RWPE1 (cell line): ENCODE results near the gene TRPM1.
"Not testable (repeated sequence)": the region's sequence is repeated elsewhere in the genome, so short reads cannot be mapped to it uniquely, and the experiment has no call there.

Source experiments
- CTCF ChIA-PET: fragments of 350-600 bp; sonication (Branson Sonifier 250); formaldehyde crosslinking; extraction: SDS; loops from one replicate; lab custom pipeline; 2021; lab: Yijun Ruan, JAX
- POLR2A ChIA-PET: fragments of 400-600 bp; formaldehyde crosslinking; extraction: SDS; loops from one replicate; lab custom pipeline; 2020; ENCODE audit warnings: antibody characterized with exemption; ENCODE audit not compliant: low non-redundant PET; lab: Yijun Ruan, JAX
- DNase-seq: peaks from one replicate; pipeline ENCODE4 v3.0.0; 2012; ENCODE audit warnings: low spot score
- H3K27ac ChIP-seq: fragments of 450-650 bp; 2 replicates; pipeline ENCODE4 v1.5.1; 2017
- CTCF ChIP-seq: fragments of 450-650 bp; conservative IDR thresholded peaks from 2 replicates; pipeline ENCODE4 v1.5.1; 2017; ENCODE audit warnings: low read depth, mild to moderate bottlenecking

TRPM1 gene

GRCh38 chr15:31098491-31098917 lies 3.0 kb downstream of the TRPM1 start:
- ChIA-PET CTCF (interaction anchor here (0.7 to 1.0 kb wide), 2 partner anchors 28 to 485 kb away, joined by 3 read pairs; no protein-coding TSS in a partner anchor), POLR2A (no interaction called here)
- TF ChIP-seq CTCF, result no peak

GRCh38 chr15:31096563-31096962 lies 5.0 kb downstream of the TRPM1 start:
- POLR2A ChIA-PET, result no interaction called here
- no peak for TF ChIP-seq CTCF
- no peak overlapping the region for H3K27ac ChIP-seq
- no peak for DNase-seq
- CTCF ChIA-PET, result no interaction called here

More at GRCh38 chr15:31098491-31098917, 3.0 kb downstream of the TRPM1 start:
- no peak overlapping the region for H3K27ac ChIP-seq
- no peak for DNase-seq

DNA sequence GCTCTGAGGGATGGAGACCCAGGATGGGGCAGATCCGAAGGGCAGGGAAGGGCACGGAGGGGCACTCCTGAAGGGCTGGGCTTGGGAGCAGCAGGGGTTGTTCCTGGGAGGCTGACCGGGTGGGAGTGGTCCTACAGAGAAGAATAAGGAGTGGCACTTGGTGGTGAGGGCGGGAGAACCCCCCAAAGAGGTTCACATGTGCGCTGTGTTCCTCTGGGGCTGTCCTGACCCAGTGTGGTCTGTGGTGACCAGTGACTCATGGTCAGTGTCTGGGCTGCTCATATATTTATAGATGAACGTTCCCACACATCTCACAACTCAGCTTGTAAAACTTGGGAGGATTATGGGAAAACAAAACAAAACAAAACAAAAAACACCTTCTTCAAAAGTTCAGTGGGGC lies 10.0 kb downstream of the TRPM1 start:
- no peak overlapping the region for H3K27ac ChIP-seq
- POLR2A ChIA-PET, result no interaction called here
- CTCF ChIA-PET, result interaction anchor here (0.6 kb wide), 1 partner anchor 729 kb away, joined by 4 read pairs; no protein-coding TSS in a partner anchor
- TF ChIP-seq CTCF, result no peak
- DNase-seq, result no peak

DNA sequence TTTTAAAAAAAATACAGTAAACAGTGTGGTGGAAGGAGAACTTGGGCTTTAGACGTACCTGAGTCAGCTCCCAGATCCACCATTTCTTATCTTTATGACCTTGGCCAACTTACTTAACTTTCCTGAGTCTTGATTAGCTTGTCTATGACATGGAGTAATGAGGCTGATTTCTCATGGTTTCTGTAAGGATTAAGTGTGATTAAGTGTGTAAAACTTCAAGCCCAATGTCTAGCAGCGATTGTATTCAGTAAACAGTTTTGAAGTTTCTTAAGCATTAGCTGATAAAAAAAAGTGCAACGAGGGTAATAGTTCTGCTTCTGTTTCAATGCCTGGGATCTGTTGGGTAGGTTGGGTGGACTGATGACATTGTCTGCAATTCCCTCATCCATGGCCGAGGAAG lies 10.8 kb downstream of the TRPM1 start:
- no peak overlapping the region for H3K27ac ChIP-seq
- ChIA-PET POLR2A (no interaction called here), CTCF (interaction anchor here (0.6 kb wide), 1 partner anchor 13 kb away, joined by 6 read pairs; no protein-coding TSS in a partner anchor)
- TF ChIP-seq CTCF, result no peak
- no peak for DNase-seq

DNA sequence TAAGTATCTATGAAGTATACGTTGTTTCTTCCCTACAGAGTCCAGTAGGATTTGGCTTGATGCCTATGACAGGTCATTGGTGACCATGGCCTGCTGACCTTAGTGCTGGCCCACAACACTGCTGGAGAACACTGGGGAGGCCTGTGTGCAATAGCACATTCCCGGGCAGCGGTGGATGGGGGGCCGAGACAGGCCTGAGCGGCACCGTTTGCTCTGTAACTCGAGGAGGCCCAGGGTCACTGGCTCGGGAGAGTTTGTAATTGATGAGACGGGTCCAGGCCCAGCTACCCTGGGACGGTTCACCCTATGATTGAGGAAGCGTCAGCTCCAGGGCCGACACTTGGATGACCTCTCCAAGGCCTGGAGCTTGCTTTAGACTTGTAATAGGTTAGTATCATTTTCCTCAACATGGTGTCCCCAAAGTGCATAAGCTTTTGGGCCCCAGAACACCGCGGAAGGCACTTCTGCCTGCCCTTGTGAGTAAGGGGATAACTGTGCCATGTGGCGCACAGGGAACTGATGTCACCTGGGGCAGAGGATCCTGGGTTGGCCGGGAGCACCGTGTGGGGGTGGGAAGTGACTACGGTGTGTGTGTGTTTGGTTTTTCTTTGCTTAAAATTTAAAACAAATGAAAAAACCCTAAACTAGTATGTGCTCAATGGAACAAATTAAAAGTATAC lies 12.0 kb downstream of the TRPM1 start:
- H3K27ac ChIP-seq, result no peak overlapping the region
- POLR2A ChIA-PET, result no interaction called here
- CTCF ChIA-PET, result no interaction called here
- TF ChIP-seq CTCF, result no peak
- DNase-seq, result no peak

DNA sequence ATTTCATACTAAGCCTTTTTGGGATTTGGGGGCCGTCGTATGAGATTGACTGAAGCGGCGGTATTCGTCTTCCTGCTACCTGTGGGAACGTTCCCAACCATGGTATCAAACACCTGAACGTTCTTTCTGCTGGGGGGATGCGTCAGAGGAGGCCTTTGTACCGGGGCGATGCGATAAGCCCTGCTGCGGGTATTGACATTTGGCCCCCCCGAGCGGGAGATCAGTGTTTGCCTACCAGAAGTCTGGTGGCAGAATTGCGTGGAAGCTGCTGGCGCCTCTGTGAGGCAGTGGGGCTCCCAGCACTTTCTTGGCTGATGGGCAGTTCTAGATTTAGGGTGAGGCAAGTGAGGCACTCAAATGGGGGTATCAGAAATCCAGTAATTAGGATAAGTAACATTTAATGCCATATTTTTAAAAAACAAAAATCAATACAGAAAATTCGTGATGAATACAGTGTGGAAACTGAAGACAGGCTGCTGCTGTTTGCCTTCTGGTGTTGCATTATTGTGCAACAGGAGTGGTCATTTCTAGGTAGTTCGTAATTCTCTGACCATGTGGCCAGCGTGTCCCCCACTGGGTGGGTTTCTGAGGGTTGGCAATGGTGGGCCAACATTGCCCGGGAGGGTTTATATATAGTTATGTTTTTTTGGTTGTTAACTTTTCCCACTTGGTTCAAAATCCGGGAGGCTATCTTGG lies 12.7 kb downstream of the TRPM1 start:
- H3K27ac ChIP-seq, result no peak overlapping the region
- no peak for TF ChIP-seq CTCF
- CTCF ChIA-PET, result no interaction called here
- POLR2A ChIA-PET, result no interaction called here
- no peak for DNase-seq

DNA sequence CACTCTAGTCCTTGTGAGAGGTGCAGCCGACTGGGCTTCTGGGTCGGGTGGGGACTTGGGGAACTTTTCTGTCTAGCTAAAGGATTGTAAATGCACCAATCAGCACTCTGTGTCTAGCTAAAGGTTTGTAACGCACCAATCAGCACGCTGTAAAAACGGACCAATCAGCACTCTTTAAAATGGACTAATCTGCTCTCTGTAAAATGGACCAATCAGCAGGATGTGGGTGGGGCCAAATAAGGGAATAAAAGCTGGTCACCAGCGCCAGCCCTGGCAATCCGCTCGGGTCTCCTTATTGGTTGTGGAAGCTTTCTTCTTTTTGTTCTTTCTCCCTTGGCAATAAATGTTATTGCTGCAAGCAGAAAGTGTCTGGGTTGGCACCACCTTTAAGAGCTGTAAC lies 13.5 kb downstream of the TRPM1 start:
- POLR2A ChIA-PET, CTCF ChIA-PET, H3K27ac ChIP-seq, DNase-seq: not testable (repeated sequence)
